Measurements from ENCODE around the gene GPR78. TPM values are rescaled to one million over a fixed set of nuclear protein-coding genes. Genes with fewer than 3 reads are reported as not detected.

GPR78 gene
- total and polyA plus RNA-seq, 2 of the 8 experiments (the other 6 are each of a cell fraction or from before 2014, with no cell fraction given): 1.0 to 3.0 TPM

- Histone ChIP-seq H3K27ac (ENCODE audit: low read depth, low read length) (no peak overlapping the region), H4K20me1 (replicated peaks in 1 of 2; ENCODE audit: control insufficient read depth in 1 of 2, insufficient read depth in 2 of 2, low read length in 2 of 2) (peaks cover 12 to 26% of the 10 kb centered on the region in 2 experiments), H2BK15ac (ENCODE audit: low read length) (no peak overlapping the region), H3K18ac (ENCODE audit: extremely low read depth, low read length) (no peak overlapping the region), H3K9ac (replicated peaks in 1 of 4; ENCODE audit: extremely low read depth in 1 of 4, low read depth in 3 of 4, low read length in 3 of 4) (no peak overlapping the region), H3K4ac (replicated peaks; ENCODE audit: insufficient read length, low read depth, low read length) (no peak overlapping the region), H3K4me3 (ENCODE audit: extremely low read depth in 1 of 4, insufficient read depth in 2 of 4, low read depth in 3 of 4, low read length in 4 of 4) (no peak overlapping the region), H3K79me2 (ENCODE audit: control insufficient read depth in 1 of 2, insufficient read depth in 2 of 2, low read length in 2 of 2) (no peaks in the 10 kb centered on the region), H4K91ac (replicated peaks; ENCODE audit: insufficient read length, low read length) (no peak overlapping the region), H3K23me2 (ENCODE audit: low read depth, low read length) (peaks cover 6% of the 10 kb centered on the region; the same call in 1 of the 2 replicates), H3K23ac (ENCODE audit: insufficient read length) (no peak overlapping the region), H2AFZ (ENCODE audit: low read length) (no peak overlapping the region), H4K8ac (ENCODE audit: extremely low read depth, insufficient read depth, low read length) (no peak overlapping the region), H2BK5ac (ENCODE audit: low read depth, low read length) (no peak overlapping the region), H3K27me3 (replicated peaks in 1 of 4; ENCODE audit: control insufficient read depth in 3 of 4, extremely low read depth in 1 of 4, insufficient read depth in 3 of 4, low read length in 3 of 4) (no peaks in the 10 kb centered on the region; a peak in 1 of 7 replicates), H2BK120ac (replicated peaks; ENCODE audit: low read depth, low read length) (no peak overlapping the region), H3K36me3 (ENCODE audit: control insufficient read depth in 2 of 4, insufficient read depth in 4 of 4, low read length in 3 of 4) (peaks cover 0 to 19% (median 4%) of the 10 kb centered on the region in 4 experiments; a peak in 4 of 8 replicates), H4K5ac (ENCODE audit: insufficient read length, low read depth, low read length) (no peak overlapping the region), H3K4me2 (ENCODE audit: insufficient read depth in 1 of 2, low read depth in 2 of 2, low read length in 2 of 2) (no peak overlapping the region), H3K4me1 (replicated peaks in 1 of 4; ENCODE audit: control insufficient read depth in 3 of 4, insufficient read depth in 4 of 4, low read length in 3 of 4) (peaks cover 0 to 2% (median 0%) of the 10 kb centered on the region in 4 experiments; a peak in 1 of 7 replicates), H3K79me1 (ENCODE audit: low read depth, low read length) (no peaks in the 10 kb centered on the region), H2AK5ac (ENCODE audit: low read depth, low read length) (no peak overlapping the region), H2BK12ac (ENCODE audit: low read depth, low read length) (no peak overlapping the region), H2BK20ac (ENCODE audit: low read length) (no peak overlapping the region), H3K56ac (replicated peaks; ENCODE audit: insufficient read length, low read depth, low read length) (no peak overlapping the region), H3K14ac (ENCODE audit: insufficient read length) (no peak overlapping the region), H3K9me3 (ENCODE audit: insufficient read depth in 2 of 2, low read depth in 1 of 2, low read length in 1 of 2) (no peaks in the 10 kb centered on the region)
- FAIRE-seq: no peak
- WGBS, 2 experiments (ENCODE audit: extremely low coverage in 1 of 2, insufficient coverage in 1 of 2, insufficient read length in 1 of 2, insufficient replicate concordance in 2 of 2, low coverage in 1 of 2, low lambda C conversion rate in 2 of 2, missing lambda C conversion rate in 1 of 2): 93% methylated on average over 9 of the region's 9 CpGs; no CpG with 5 or more reads in 1 of the 2 experiments
- ChIA-PET POLR2A (ENCODE audit: partially characterized antibody) (interaction anchor here (0.6 to 1.3 kb wide), 4 partner anchors 10 to 145 kb away, joined by 3 to 4 read pairs (median 3); no protein-coding TSS in a partner anchor), CTCF (ENCODE audit: partially characterized antibody) (interaction anchor here (1.4 kb wide), 1 partner anchor 9 kb away, joined by 3 read pairs; no protein-coding TSS in a partner anchor)
- DNase-seq (ENCODE audit: low read depth in 1 of 2, low spot score in 2 of 2): no peak
- no peak for TF ChIP-seq KDM1A (IDR thresholded peaks at IDR 0.05; ENCODE audit: borderline replicate concordance, low read length)
- no peak for TF ChIP-seq MAX (IDR thresholded peaks at IDR 0.05)
- no peak for TF ChIP-seq SRF (IDR thresholded peaks at IDR 0.05; ENCODE audit: low read depth, low read length)
- TF ChIP-seq ASH2L (IDR thresholded peaks at IDR 0.05; ENCODE audit: low read length): no peak
- no peak for TF ChIP-seq JUN (IDR thresholded peaks at IDR 0.05; ENCODE audit: low read depth, low read length)
- no peak for TF ChIP-seq BRCA1 (IDR thresholded peaks at IDR 0.05; ENCODE audit: low read depth, low read length)
- no peak for TF ChIP-seq EZH2 (IDR thresholded peaks at IDR 0.05; ENCODE audit: low read depth, low read length, severe bottlenecking)
- TF ChIP-seq ZNF274 (IDR thresholded peaks at IDR 0.05; ENCODE audit: borderline replicate concordance, extremely low read depth, low read length): no peak
- no peak for TF ChIP-seq KDM5A (IDR thresholded peaks at IDR 0.05; ENCODE audit: low read length)
- no peak for TF ChIP-seq GTF2F1 (IDR thresholded peaks at IDR 0.05; ENCODE audit: borderline replicate concordance, low read depth, low read length)
- no peak for TF ChIP-seq POU5F1 (IDR thresholded peaks at IDR 0.05; ENCODE audit: low read depth, low read length)
- no peak for TF ChIP-seq ATF3 (IDR thresholded peaks at IDR 0.05; ENCODE audit: insufficient read depth, low read depth, low read length)
- no peak for TF ChIP-seq SIX5 (IDR thresholded peaks at IDR 0.05; ENCODE audit: low read depth, low read length)
Measured at GRCh38 chr4:8609824-8610350, 29.7 kb downstream of the GPR78 start.

Measured in H1 (cell line).